K562 (cell line): ENCODE measurements around the gene NME7. TPM values are rescaled to one million over a fixed set of nuclear protein-coding genes. Genes with fewer than 3 reads are reported as not detected.

Experiments used
- ATAC-seq: fragments of 200-7000 bp; cut with Tn5 transposase; 3 replicates; pipeline ENCODE4 v1.9.1; 2020; ENCODE audit warnings: moderate library complexity
- BruUV-seq: library from RNA; stranded (reverse); fragments of 400-500 nt; replicated peaks from 2 replicates; lab custom pipeline; 2021; lab: Mats Ljungman, UMichigan
- CTCF ChIA-PET: fragments of 300-600 bp; formaldehyde crosslinking; extraction: SDS; loops from one replicate; lab custom pipeline; 2021; ENCODE audit warnings: low intra/inter-chr PET ratio; lab: Yijun Ruan, JAX
- POLR2A ChIA-PET: fragments of 300-600, 350-650 bp; sonication (Branson Sonifier 250); formaldehyde crosslinking; extraction: SDS; loops from one replicate; lab custom pipeline; 2021; ENCODE audit warnings: antibody characterized with exemption, inconsistent platforms; lab: Yijun Ruan, JAX
- DNase-seq, 4 experiments: peaks; one replicate each; pipeline versions ENCODE4 v3.0.0 to v3.0.0-alpha.2; 2011 to 2018; ENCODE audit warnings: low spot score in 3 of 4, mixed read lengths in 3 of 4; ENCODE audit errors: extremely low read depth in 1 of 4
- FAIRE-seq: peaks from 2 replicates; lab custom pipeline; 2011; peaks lifted over from hg19 to GRCh38; lab: Jason Lieb, UNC
- H2AFZ ChIP-seq: 2 replicates; pipeline ENCODE4 v1.6.0; 2011; ENCODE audit warnings: low read depth, low read length, control low read depth, inconsistent platforms
- H3K27ac ChIP-seq: fragments of 200-600 bp; 3 replicates; pipeline ENCODE4 v1.8.0; 2011; ENCODE audit warnings: low read depth, mild to moderate bottlenecking, control low read depth, inconsistent platforms, low read length, moderate library complexity, mixed read lengths; ENCODE audit errors: extremely low read depth
- H3K27me3 ChIP-seq, 2 experiments: fragments of 300-600 bp in 1 of 2; 2 replicates in 1 of 2; 3 replicates in 1 of 2; pipeline versions ENCODE4 v1.6.0 to v1.8.0; 2011; ENCODE audit warnings: inconsistent platforms in 2 of 2, low read length in 2 of 2, mild to moderate bottlenecking in 1 of 2, mixed read lengths in 1 of 2, moderate library complexity in 1 of 2; ENCODE audit not compliant: control insufficient read depth in 2 of 2, insufficient read depth in 2 of 2
- H3K36me3 ChIP-seq: fragments of 300-600 bp; 3 replicates; pipeline ENCODE4 v1.8.0; 2011; ENCODE audit warnings: mild to moderate bottlenecking, low read length, inconsistent platforms; ENCODE audit not compliant: control insufficient read depth, insufficient read depth
- H3K4me1 ChIP-seq, 2 experiments: fragments of 200-600 bp in 1 of 2; replicated peaks in 1 of 2; 2 replicates in 1 of 2; 3 replicates in 1 of 2; pipeline versions ENCODE4 v1.5.1 to v1.8.0; 2011; ENCODE audit warnings: inconsistent platforms in 2 of 2, low read length in 2 of 2, mild to moderate bottlenecking in 1 of 2, mixed read lengths in 1 of 2, moderate library complexity in 1 of 2; ENCODE audit not compliant: control insufficient read depth in 2 of 2, insufficient read depth in 2 of 2
- H3K4me2 ChIP-seq: 2 replicates; pipeline ENCODE4 v1.6.1; 2011; ENCODE audit warnings: low read length, control low read depth, inconsistent platforms, mixed read lengths; ENCODE audit not compliant: insufficient read depth
- H3K4me3 ChIP-seq: fragments of 200-600 bp; sonication (generic), shearing (Covaris generic); 2 replicates; pipeline ENCODE4 v1.5.1; 2016; ENCODE audit warnings: control low read depth, inconsistent platforms
- H3K79me2 ChIP-seq: fragments of 200-600 bp; 3 replicates; pipeline ENCODE4 v1.8.0; 2011; ENCODE audit warnings: low read length, inconsistent platforms; ENCODE audit not compliant: control insufficient read depth, insufficient read depth
- H3K9ac ChIP-seq, 2 experiments: 2 replicates each; pipeline versions ENCODE4 v1.6.0 to v1.6.1; 2011; ENCODE audit warnings: low read depth in 2 of 2, low read length in 2 of 2, control low read depth in 1 of 2, inconsistent platforms in 1 of 2, mild to moderate bottlenecking in 1 of 2, mixed read lengths in 1 of 2; ENCODE audit not compliant: insufficient read depth in 1 of 2
- H3K9me1 ChIP-seq: one replicate; pipeline ENCODE4 v1.6.0; 2011; ENCODE audit warnings: inconsistent platforms, mild to moderate bottlenecking, low read length, moderate library complexity; ENCODE audit not compliant: control insufficient read depth, insufficient read depth
- H3K9me3 ChIP-seq: replicated peaks from 2 replicates; pipeline ENCODE4 v1.5.1; 2011; ENCODE audit warnings: low read depth, low read length, inconsistent platforms; ENCODE audit not compliant: control insufficient read depth, insufficient read depth
- H4K20me1 ChIP-seq: replicated peaks from 2 replicates; pipeline ENCODE4 v1.6.1; 2011; ENCODE audit warnings: low read length, inconsistent platforms, mixed read lengths; ENCODE audit not compliant: control insufficient read depth, insufficient read depth
- ARID1B ChIP-seq: fragments of 450-650 bp; IDR thresholded peaks from 2 replicates; pipeline ENCODE4 v1.6.1; 2016; ENCODE audit warnings: antibody characterized with exemption, mild to moderate bottlenecking, inconsistent platforms
- ATF2 ChIP-seq: sonication (generic); formaldehyde crosslinking; IDR thresholded peaks from 2 replicates; pipeline ENCODE4 v1.8.1; 2022; ENCODE audit warnings: missing genetic modification reagents
- BACH1 ChIP-seq: fragments of 200-800 bp; sonication (Bioruptor generic); IDR thresholded peaks from 2 replicates; pipeline ENCODE4 v1.6.1; 2016; ENCODE audit warnings: missing genetic modification characterization, missing compliant biosample characterization
- BRD4 ChIP-seq: fragments of 200-600 bp; sonication (generic); IDR thresholded peaks from 2 replicates; pipeline ENCODE4 v1.6.1; 2017; ENCODE audit warnings: inconsistent platforms
- CBFA2T3 ChIP-seq: fragments of 450-650 bp; IDR thresholded peaks from 2 replicates; pipeline ENCODE4 v1.6.1; 2017
- CREB1 ChIP-seq, 2 experiments: sonication (generic) in 1 of 2; formaldehyde crosslinking in 1 of 2; IDR thresholded peaks; 2 replicates each; pipeline versions ENCODE4 v1.6.1 to v1.8.0; 2012 to 2022; ENCODE audit warnings: inconsistent platforms in 1 of 2, mild to moderate bottlenecking in 1 of 2, missing genetic modification reagents in 1 of 2, moderate library complexity in 1 of 2
- HMGN3 ChIP-seq: IDR thresholded peaks from 2 replicates; pipeline ENCODE4 v1.6.1; 2011; ENCODE audit warnings: borderline replicate concordance, low read depth, mild to moderate bottlenecking, mixed read lengths, low read length; ENCODE audit not compliant: insufficient read length; ENCODE audit errors: extremely low read depth
- ILF3 ChIP-seq: fragments of 450-650 bp; IDR thresholded peaks from 2 replicates; pipeline ENCODE4 v1.6.1; 2018; ENCODE audit warnings: antibody characterized with exemption, mild to moderate bottlenecking, moderate library complexity, borderline replicate concordance
- ZNF316 ChIP-seq: fragments of 450-650 bp; IDR thresholded peaks from 2 replicates; pipeline ENCODE4 v1.6.1; 2016
- ZNF324 ChIP-seq: fragments of 250-450 bp; sonication (Bioruptor Pico); IDR thresholded peaks from 2 replicates; pipeline ENCODE4 v1.4.0; 2020; ENCODE audit warnings: mild to moderate bottlenecking
- WGBS: fragments of 100-300 bp; shearing (Covaris generic); methylation state at CpG from one replicate; pipeline ENCODE4 v1.1.6; 2016; ENCODE audit warnings: low coverage, mixed read lengths; ENCODE audit not compliant: insufficient coverage; ENCODE audit errors: missing lambda C conversion rate; 5-methylcytosine and 5-hydroxymethylcytosine counted together
- in situ Hi-C: fragments of 300-500 bp; cut with MboI; formaldehyde crosslinking; loops from 4 replicates; pipeline ENCODE4 v1.15.0; 2018; ENCODE audit warnings: inconsistent platforms, mixed read lengths
- intact Hi-C: fragments of 100-400 bp; cut with micrococcal nuclease; formaldehyde crosslinking; loops from 2 replicates; pipeline ENCODE4 v1.14.2; 2022
- polyA plus RNA-seq, 8 experiments: library from polyadenylated mRNA; depleted of rRNA in 4 of 8; stranded (reverse) in 5 of 8; unstranded in 3 of 8; fragments of >200 nt; fragmentation: Nextera tagmentation in 2 of 8; fragmentation: Illumina TruSeq in 1 of 8; extraction: Ambion mirVana in 2 of 8; extraction: Trizol in 1 of 8; gene quantifications; 2 replicates each; pipeline versions ENCODE4 v1.2.1 to v1.2.3, GENCODE V29; 2011 to 2014; ENCODE audit warnings: inconsistent platforms in 1 of 8, missing spikeins in 1 of 8
- total RNA-seq, 7 experiments: library from RNA; depleted of rRNA in 6 of 7; stranded (reverse); fragments of >200 nt in 6 of 7; fragmentation: Illumina TruSeq in 2 of 7; extraction: Trizol in 2 of 7; gene quantifications; 2 replicates each; pipeline versions ENCODE4 v1.2.1 to v1.2.3, GENCODE V29; 2011 to 2021; ENCODE audit warnings: low replicate concordance in 1 of 7
- TF ChIP-seq, protein P1 (sequence below): fragments of 250-450 bp; sonication (Bioruptor Pico); IDR thresholded peaks from 2 replicates; pipeline ENCODE4 v1.6.1; 2021; ENCODE audit warnings: mild to moderate bottlenecking
- TF ChIP-seq, protein P2 (sequence below): fragments of 450-650 bp; IDR thresholded peaks from 2 replicates; pipeline ENCODE4 v1.6.1; 2017; ENCODE audit warnings: antibody characterized with exemption, mild to moderate bottlenecking

NME7 gene
- total and polyA plus RNA-seq, 9 of the 15 experiments (the other 6 are each of a cell fraction or from before 2014, with no cell fraction given), result 7.9 to 43.2 (median 23.9) TPM

- Histone ChIP-seq H3K4me1 (peaks cover 0 to 10% of the 10 kb centered on the region in 2 experiments; a peak in 3 of 5 replicates), H3K9ac (no peak overlapping the region), H3K27ac (peak overlapping the region; percentile 10; the same call in 2 of the 3 replicates), H4K20me1 (no peaks in the 10 kb centered on the region), H2AFZ (no peak overlapping the region), H3K27me3 (no peaks in the 10 kb centered on the region), H3K9me1 (no peaks in the 10 kb centered on the region), H3K36me3 (no peaks in the 10 kb centered on the region), H3K79me2 (no peaks in the 10 kb centered on the region), H3K4me3 (no peak overlapping the region), H3K4me2 (peak overlapping the region; percentile 33; the same call in 1 of the 2 replicates), H3K9me3 (no peaks in the 10 kb centered on the region)
- WGBS, result 19% methylated on average over 3 of the region's 3 CpGs
- BruUV-seq, result no TSS peak
- in situ Hi-C loops, result no loop called here
- ATAC-seq (peak; percentile 56), FAIRE-seq (no peak), DNase-seq (peak in 1 of 4 experiments; percentile 31)
- POLR2A ChIA-PET, result interaction anchor here (1.2 kb wide), 1 partner anchor 234 kb away, joined by 3 read pairs; no protein-coding TSS in a partner anchor
- CTCF ChIA-PET, result no interaction called here
- intact Hi-C loops, result loop anchor here (5.0 to 10.0 kb wide), 5 partner anchors 154 to 909 kb away; no protein-coding TSS in a partner anchor
- TF ChIP-seq ZNF316 (peak; percentile 88), ARID1B (peak; percentile 53; the same call in 1 of the 2 replicates), ILF3 (no peak), BRD4 (0 out of 2 replicates have a peak, but pooled peaks have one; percentile 6), CBFA2T3 (peak; percentile 21; the same call in 1 of the 2 replicates), ZNF324 (CRISPR knock-in tag) (no peak), HMGN3 (no peak), ATF2 (CRISPR knock-in tag) (no peak), CREB1 (IDR thresholded peaks at IDR 0.05) (no peak), CREB1 (CRISPR knock-in tag; IDR thresholded peaks at IDR 0.05) (no peak), BACH1 (no peak)
- TF ChIP-seq, protein P1, sequence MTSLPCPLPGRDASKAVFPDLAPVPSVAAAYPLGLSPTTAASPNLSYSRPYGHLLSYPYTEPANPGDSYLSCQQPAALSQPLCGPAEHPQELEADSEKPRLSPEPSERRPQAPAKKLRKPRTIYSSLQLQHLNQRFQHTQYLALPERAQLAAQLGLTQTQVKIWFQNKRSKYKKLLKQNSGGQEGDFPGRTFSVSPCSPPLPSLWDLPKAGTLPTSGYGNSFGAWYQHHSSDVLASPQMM (CRISPR knock-in tag), result no peak
- TF ChIP-seq, protein P2, sequence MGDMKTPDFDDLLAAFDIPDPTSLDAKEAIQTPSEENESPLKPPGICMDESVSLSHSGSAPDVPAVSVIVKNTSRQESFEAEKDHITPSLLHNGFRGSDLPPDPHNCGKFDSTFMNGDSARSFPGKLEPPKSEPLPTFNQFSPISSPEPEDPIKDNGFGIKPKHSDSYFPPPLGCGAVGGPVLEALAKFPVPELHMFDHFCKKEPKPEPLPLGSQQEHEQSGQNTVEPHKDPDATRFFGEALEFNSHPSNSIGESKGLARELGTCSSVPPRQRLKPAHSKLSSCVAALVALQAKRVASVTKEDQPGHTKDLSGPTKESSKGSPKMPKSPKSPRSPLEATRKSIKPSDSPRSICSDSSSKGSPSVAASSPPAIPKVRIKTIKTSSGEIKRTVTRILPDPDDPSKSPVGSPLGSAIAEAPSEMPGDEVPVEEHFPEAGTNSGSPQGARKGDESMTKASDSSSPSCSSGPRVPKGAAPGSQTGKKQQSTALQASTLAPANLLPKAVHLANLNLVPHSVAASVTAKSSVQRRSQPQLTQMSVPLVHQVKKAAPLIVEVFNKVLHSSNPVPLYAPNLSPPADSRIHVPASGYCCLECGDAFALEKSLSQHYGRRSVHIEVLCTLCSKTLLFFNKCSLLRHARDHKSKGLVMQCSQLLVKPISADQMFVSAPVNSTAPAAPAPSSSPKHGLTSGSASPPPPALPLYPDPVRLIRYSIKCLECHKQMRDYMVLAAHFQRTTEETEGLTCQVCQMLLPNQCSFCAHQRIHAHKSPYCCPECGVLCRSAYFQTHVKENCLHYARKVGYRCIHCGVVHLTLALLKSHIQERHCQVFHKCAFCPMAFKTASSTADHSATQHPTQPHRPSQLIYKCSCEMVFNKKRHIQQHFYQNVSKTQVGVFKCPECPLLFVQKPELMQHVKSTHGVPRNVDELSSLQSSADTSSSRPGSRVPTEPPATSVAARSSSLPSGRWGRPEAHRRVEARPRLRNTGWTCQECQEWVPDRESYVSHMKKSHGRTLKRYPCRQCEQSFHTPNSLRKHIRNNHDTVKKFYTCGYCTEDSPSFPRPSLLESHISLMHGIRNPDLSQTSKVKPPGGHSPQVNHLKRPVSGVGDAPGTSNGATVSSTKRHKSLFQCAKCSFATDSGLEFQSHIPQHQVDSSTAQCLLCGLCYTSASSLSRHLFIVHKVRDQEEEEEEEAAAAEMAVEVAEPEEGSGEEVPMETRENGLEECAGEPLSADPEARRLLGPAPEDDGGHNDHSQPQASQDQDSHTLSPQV, result peak; percentile 34; the same call in 1 of the 2 replicates
These were observed 21.5 kb downstream of the NME7 start for GRCh38 chr1:169346036-169346589.
